KOPT-K1 (cell line): ENCODE results near the gene P2RX3.
"Not testable (repeated sequence)": the region's sequence is repeated elsewhere in the genome, so short reads cannot be mapped to it uniquely, and the experiment has no call there.

Experiments
- H3K27ac ChIP-seq: fragments of 200-600 bp; sonication (generic); 2 replicates; pipeline ENCODE4 v1.5.1; 2016; ENCODE audit warnings: antibody characterized with exemption, mild to moderate bottlenecking, low read depth, low read length; ENCODE audit not compliant: poor library complexity, severe bottlenecking
- H3K36me3 ChIP-seq: fragments of 200-600 bp; sonication (generic); 2 replicates; pipeline ENCODE4 v1.5.1; 2017; ENCODE audit warnings: antibody characterized with exemption, mild to moderate bottlenecking, low read length, moderate library complexity; ENCODE audit not compliant: insufficient read depth
- H3K9me3 ChIP-seq: fragments of 200-600 bp; sonication (generic); 2 replicates; pipeline ENCODE4 v1.5.1; 2017; ENCODE audit warnings: antibody characterized with exemption, low read length, mild to moderate bottlenecking; ENCODE audit not compliant: insufficient read depth, poor library complexity, severe bottlenecking

Gene P2RX3

DNA sequence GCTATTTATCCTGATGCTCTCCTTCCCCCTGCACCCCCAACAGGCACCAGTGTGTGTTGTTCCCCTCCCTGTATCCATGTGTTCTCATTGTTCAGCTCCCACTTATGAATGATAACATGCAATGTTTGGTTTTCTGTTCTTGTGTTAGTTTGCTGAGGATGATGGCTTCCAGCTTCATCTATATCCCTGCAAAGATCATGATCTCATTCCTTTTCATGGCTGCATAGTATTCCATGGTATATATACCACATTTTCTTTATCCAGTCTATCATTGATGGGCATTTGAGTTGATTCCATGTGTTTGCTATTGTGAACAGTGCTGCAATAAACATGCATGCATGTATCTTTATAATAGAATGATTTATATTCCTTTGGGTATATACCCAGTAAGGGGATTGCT is 23.3 kb downstream of the P2RX3 start:
- not testable (repeated sequence) for H3K27ac ChIP-seq, H3K9me3 ChIP-seq, H3K36me3 ChIP-seq

GRCh38 chr11:57361926-57362325 is 23.8 kb downstream of the P2RX3 start:
- no peaks in the 10 kb centered on the region for H3K9me3 ChIP-seq
- H3K27ac ChIP-seq: no peak overlapping the region
- no peaks in the 10 kb centered on the region for H3K36me3 ChIP-seq

GRCh38 chr11:57363131-57364080 is 25.3 kb downstream of the P2RX3 start:
- Histone ChIP-seq H3K36me3 (no peaks in the 10 kb centered on the region), H3K27ac (no peak overlapping the region)

DNA sequence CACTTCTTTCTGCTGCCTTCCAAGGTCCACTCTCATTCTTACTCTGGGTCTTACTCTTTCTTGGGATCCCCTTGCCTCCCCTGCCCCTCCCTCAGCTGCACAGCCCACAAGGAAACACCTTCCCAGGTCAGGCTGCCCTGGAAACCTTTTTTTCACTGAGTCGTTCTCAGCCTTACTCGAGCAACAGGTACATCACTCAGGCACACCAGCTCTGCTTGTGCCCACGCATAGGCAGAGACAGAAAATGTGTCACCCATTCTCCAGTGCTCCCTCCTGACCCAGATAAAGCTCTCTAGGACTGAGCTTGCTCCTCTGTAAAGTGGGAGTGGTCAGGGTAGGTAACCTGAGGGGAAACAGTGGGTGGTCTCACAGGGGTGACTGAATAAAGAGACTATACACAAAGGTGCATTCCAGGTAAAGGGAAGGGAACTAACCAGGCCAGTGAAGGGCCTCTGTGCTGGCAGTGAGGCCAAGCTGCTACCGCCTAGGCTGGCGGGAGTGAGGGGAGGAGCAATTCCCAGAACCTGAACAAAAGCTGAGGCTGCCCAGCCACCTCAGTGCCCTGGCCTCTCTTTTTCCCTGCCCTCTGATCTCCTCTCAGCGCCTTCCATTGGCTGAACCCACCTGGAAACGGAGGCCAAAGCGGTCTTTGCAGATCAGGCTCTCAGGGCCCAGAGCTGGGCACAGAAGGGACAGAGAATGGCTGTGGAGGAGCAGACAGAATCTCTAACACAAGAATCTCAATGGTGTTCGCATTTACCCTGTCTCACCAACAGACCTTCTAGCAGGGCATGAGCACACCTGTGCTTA is 26.9 kb downstream of the P2RX3 start:
- Histone ChIP-seq H3K27ac (no peak overlapping the region), H3K36me3 (no peaks in the 10 kb centered on the region), H3K9me3 (no peaks in the 10 kb centered on the region)

More at GRCh38 chr11:57363131-57364080, 25.3 kb downstream of the P2RX3 start:
- no peaks in the 10 kb centered on the region for H3K9me3 ChIP-seq

GRCh38 chr11:57368106-57368844 is 30.1 kb downstream of the P2RX3 start:
- no peaks in the 10 kb centered on the region for H3K9me3 ChIP-seq
- no peaks in the 10 kb centered on the region for H3K36me3 ChIP-seq
- no peak overlapping the region for H3K27ac ChIP-seq

DNA sequence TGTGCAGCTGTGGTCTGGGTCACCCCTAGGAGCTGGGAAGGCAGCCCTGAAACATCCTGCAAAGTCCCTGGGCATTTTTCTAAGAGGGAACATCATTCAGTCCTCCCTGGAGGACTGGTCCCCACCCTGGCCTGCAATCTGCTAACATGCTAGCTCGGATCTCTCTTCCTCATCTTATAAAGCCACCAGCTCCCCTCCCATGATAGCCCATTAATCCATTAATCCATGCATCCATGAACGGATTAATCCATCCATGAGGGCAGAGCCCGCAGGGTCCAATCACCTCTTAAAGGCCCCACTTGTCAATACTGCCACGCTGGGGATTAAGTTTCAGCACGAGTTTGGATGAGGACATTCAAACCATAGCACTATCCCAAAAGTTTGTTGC is 30.7 kb downstream of the P2RX3 start:
- Histone ChIP-seq H3K27ac (no peak overlapping the region), H3K9me3 (no peaks in the 10 kb centered on the region), H3K36me3 (no peaks in the 10 kb centered on the region)

- Histone ChIP-seq H3K27ac (no peak overlapping the region), H3K36me3 (no peaks in the 10 kb centered on the region), H3K9me3 (no peaks in the 10 kb centered on the region)
These were observed 32.1 kb downstream of the P2RX3 start for GRCh38 chr11:57370251-57370650.

DNA sequence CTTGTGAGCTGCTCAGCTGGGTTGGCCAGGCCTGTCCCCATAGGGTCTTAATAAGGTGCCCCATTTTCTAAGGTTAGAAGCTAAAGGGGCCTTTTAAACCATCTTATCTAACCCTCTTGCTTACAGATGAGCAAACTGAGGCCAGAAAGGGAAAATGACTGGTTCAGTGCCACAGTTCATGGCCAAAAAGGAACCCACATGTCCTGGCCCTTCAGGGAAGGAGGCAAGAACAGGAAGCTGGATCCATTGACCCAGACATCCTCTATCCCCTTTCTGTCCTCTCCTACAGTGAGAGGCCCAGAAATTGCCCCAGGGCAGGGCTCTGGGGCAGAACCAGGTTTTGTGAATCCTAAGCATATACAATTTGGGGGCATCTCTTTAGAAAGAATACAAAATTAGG is 32.8 kb downstream of the P2RX3 start:
- no peak overlapping the region for H3K27ac ChIP-seq
- H3K36me3 ChIP-seq: no peaks in the 10 kb centered on the region
- no peaks in the 10 kb centered on the region for H3K9me3 ChIP-seq

DNA sequence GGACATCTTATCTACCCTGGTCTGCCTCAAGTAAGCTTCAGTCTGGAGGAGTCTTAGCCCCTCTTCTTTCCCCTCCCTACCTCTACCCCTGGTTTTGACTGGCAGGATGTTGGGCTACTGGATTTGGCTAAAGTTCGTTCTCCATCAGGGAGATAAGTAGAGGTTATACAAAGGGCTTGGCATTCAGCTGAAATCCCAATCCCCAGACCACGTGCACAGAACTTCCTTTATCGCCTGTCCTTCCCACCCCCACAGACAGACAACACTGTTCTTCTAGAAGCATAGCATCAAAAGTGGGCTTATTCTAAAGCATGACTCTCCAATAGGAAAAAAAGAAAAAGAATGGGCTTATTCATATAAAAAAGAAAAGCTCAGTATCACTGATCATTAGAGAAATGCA is 35.0 kb downstream of the P2RX3 start:
- Histone ChIP-seq H3K36me3 (no peaks in the 10 kb centered on the region), H3K9me3 (no peaks in the 10 kb centered on the region), H3K27ac (no peak overlapping the region)

DNA sequence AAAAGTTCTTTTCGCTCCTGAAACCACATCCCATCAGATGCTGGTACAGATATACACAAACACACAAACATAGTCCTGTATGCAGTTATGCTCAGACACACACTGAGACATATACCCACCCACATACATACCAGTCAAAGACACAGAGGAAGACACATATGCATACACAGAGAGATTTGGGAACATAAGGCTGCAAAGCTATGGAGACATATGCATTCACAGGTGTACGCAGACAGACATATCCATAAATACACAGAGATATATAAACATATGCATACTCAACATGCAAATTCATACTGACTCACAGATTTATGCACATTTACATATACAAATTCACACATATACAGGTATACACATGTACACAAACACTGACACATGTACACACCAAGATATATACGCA is 36.8 kb downstream of the P2RX3 start:
- Histone ChIP-seq H3K9me3 (no peaks in the 10 kb centered on the region), H3K36me3 (no peaks in the 10 kb centered on the region), H3K27ac (no peak overlapping the region)

- Histone ChIP-seq H3K36me3 (no peaks in the 10 kb centered on the region), H3K27ac (no peak overlapping the region), H3K9me3 (no peaks in the 10 kb centered on the region)
These were observed 37.3 kb downstream of the P2RX3 start for GRCh38 chr11:57375490-57375889.

GRCh38 chr11:57376095-57377090 is 38.2 kb downstream of the P2RX3 start:
- H3K27ac ChIP-seq: no peak overlapping the region
- no peaks in the 10 kb centered on the region for H3K9me3 ChIP-seq
- no peaks in the 10 kb centered on the region for H3K36me3 ChIP-seq

DNA sequence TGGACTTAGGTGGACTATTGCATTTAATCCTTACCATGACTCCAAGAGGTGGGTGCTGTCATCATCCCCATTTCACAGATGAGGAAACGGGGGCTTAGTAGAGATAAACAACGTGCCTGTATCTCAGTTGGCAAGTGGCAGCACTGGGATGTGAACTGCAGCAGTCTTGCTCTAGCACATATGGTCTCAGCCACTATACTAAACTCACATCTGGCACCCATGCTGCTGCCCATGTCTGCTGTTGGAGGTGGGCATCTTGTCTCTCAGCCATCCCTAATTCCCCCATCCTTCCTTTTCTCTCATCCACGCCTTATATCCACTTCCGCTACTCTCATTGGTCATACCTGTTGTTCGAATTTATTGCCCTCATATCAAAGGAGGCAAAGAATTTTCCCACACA is 39.0 kb downstream of the P2RX3 start:
- no peak overlapping the region for H3K27ac ChIP-seq
- H3K36me3 ChIP-seq: no peaks in the 10 kb centered on the region
- no peaks in the 10 kb centered on the region for H3K9me3 ChIP-seq

GRCh38 chr11:57378186-57378585 is 40.0 kb downstream of the P2RX3 start:
- Histone ChIP-seq H3K36me3 (no peaks in the 10 kb centered on the region), H3K9me3 (no peaks in the 10 kb centered on the region), H3K27ac (no peak overlapping the region)
